ENCODE measurements around the gene RHOT2.

RHOT2 gene

DNA sequence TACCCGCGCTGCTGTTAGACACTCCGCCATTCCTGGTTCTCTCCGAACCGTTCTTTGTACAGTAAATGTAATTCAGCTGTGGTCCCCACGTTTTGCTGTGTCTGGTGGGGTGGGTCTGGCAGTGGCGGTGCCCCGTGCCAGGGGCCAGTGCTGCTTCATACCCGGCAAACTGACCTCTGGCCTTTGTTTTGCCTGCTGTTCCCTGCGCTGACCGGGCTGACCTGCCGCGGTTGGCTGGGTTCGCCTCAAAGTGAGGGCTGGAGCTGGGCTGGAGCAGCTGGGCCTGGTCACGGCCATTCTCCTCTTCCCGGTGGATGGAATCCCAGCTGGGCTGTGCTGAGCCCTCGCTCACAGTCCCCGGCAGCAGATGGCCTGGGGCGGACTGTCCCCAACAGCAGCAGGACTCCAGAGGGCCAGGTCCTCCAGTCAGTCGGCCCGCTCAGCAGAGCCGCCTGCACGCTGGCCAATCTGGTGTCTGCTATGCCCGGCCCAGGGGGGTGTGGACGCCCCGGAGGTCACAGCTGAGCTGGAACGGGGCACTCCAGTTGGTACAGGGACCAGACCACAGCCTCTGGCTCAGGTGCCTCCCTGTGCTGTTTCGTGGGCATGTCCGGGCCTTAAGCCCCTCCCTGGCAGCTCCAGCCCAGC, 38.6 kb upstream of the RHOT2 start:
- DNase-seq (ENCODE audit: low read depth): no peak
- no peak overlapping the region for H3K4me3 ChIP-seq (ENCODE audit: control insufficient read depth, low read depth, low read length)
- TF ChIP-seq, protein P1, sequence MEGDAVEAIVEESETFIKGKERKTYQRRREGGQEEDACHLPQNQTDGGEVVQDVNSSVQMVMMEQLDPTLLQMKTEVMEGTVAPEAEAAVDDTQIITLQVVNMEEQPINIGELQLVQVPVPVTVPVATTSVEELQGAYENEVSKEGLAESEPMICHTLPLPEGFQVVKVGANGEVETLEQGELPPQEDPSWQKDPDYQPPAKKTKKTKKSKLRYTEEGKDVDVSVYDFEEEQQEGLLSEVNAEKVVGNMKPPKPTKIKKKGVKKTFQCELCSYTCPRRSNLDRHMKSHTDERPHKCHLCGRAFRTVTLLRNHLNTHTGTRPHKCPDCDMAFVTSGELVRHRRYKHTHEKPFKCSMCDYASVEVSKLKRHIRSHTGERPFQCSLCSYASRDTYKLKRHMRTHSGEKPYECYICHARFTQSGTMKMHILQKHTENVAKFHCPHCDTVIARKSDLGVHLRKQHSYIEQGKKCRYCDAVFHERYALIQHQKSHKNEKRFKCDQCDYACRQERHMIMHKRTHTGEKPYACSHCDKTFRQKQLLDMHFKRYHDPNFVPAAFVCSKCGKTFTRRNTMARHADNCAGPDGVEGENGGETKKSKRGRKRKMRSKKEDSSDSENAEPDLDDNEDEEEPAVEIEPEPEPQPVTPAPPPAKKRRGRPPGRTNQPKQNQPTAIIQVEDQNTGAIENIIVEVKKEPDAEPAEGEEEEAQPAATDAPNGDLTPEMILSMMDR (IDR thresholded peaks at IDR 0.05; ENCODE audit: control insufficient read depth, insufficient read depth, low read depth, low read length, missing control alignments): no peak

DNA sequence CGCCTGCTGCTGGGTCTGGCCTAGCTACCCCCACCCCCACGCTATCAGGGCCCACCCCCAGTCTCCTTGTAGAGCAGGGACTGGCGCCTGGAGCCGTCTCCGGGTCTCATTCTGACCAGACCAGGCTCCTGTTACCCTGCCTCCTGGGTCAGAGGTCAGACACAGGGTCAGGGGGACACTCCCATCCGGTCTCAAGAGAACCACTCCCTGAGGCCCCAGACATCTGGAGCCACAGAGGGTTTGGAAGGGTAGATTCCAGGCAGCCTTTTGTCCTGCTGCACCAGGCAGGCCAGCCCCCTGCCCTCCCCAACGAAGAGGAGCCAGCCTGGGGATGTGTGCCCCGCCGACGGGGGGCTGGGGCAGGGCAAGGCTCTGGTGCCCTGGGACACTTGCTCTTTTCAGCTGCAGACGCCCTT, 38.1 kb upstream of the RHOT2 start:
- TF ChIP-seq, protein P1 (IDR thresholded peaks at IDR 0.05; ENCODE audit: control insufficient read depth, insufficient read depth, low read depth, low read length, missing control alignments): no peak
- no peak overlapping the region for H3K4me3 ChIP-seq (ENCODE audit: control insufficient read depth, low read depth, low read length)
- DNase-seq (ENCODE audit: low read depth): no peak

DNA sequence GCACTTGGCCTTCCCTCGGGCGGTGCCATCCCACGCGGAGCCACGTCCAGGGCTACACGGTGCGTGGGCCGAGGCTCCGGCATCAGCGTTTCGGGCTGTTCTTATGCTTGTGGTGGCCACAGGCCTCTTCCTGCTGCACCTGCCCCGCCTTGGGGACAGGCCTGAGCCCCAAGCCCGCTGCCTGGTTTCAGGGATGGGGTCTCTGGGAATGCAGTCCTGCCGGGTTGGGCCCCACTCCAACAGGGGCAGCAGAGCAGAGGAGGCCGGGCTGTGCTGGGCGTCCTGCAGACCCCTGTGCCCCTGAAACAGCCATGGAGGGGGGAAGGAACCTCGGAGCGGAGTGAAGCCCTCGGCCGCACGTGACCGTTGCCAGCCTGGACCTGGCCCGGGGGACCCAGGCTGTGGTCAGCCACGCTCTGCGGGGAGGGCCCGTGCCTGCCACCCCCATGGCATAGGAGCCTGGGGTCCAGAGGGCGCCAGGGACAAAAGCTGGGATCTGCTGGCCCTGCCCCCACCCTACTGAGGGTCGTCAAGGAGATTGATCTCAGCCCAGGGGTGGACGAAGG, 37.6 kb upstream of the RHOT2 start:
- no peak for DNase-seq (ENCODE audit: low read depth)

DNA sequence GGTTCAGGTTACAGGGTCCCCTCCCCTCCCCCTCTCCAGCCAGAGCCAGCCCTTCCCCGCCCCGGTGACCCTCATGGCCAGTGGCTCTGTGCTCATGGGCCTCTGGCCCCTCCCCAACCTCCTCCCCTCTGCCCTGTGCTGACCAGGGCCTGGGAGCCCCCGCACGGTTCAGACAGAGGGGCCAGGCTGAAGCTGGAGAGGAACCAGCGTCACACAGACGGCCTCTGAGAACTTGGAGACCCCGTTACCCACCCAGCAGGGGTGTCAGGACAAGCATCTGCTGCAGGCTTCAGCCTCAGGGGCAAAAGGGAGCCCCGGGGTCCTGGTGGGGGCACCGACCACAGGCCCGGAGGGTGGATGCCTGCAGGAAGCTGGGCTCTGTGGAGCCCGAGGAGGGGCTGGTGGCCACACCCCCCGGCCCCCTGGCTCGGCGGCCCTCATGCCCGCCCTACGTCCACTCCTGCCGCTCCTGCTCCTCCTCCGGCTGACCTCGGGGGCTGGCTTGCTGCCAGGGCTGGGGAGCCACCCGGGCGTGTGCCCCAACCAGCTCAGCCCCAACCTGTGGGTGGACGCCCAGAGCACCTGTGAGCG, 37.0 kb upstream of the RHOT2 start, which contains the start of gene WFIKKN1:
TSS of gene WFIKKN1 (plus strand) at position 171 of the 591 bp plus-strand sequence. CDS start at position 440, 269 bp downstream.
- no peak for DNase-seq (ENCODE audit: low read depth)
- no peak within 1 kb of the TSS for H3K4me3 ChIP-seq (ENCODE audit: control insufficient read depth, low read depth, low read length)
- TF ChIP-seq, protein P1 (IDR thresholded peaks at IDR 0.05; ENCODE audit: control insufficient read depth, insufficient read depth, low read depth, low read length, missing control alignments): no peak

More for the DNA sequence above, 37.6 kb upstream of the RHOT2 start:
- no peak overlapping the region for H3K4me3 ChIP-seq (ENCODE audit: control insufficient read depth, low read depth, low read length)
- TF ChIP-seq, protein P1 (IDR thresholded peaks at IDR 0.05; ENCODE audit: control insufficient read depth, insufficient read depth, low read depth, low read length, missing control alignments): no peak

DNA sequence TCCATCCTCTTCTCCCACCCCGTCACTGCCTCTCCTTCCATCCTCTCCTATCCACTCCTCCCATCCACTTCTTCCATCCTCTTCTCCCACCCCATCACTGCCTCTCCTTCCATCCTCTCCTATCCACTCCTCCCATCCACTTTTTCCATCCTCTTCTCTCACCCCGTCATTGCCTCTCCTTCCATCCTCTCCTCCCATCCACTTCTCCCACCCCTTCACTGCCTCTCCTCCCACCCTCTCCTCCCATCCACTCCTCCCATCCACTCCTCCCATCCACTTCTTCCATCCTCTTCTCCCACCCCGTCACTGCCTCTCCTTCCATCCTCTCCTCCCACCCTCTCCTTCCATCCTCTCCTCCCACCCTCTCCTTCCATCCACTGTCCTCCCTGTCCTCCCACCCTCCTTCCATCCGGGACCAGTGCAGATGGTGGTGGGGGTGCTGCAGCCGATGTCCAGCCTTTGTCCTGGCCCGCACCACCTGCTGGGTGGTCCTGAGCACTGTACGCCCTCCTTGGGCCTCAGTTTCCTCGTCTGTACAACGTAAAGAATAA, 36.0 kb upstream of the RHOT2 start:
- H3K4me3 ChIP-seq (ENCODE audit: control insufficient read depth, low read depth, low read length): no peak overlapping the region
- DNase-seq (ENCODE audit: low read depth): no peak
- TF ChIP-seq, protein P1 (IDR thresholded peaks at IDR 0.05; ENCODE audit: control insufficient read depth, insufficient read depth, low read depth, low read length, missing control alignments): no peak

DNA sequence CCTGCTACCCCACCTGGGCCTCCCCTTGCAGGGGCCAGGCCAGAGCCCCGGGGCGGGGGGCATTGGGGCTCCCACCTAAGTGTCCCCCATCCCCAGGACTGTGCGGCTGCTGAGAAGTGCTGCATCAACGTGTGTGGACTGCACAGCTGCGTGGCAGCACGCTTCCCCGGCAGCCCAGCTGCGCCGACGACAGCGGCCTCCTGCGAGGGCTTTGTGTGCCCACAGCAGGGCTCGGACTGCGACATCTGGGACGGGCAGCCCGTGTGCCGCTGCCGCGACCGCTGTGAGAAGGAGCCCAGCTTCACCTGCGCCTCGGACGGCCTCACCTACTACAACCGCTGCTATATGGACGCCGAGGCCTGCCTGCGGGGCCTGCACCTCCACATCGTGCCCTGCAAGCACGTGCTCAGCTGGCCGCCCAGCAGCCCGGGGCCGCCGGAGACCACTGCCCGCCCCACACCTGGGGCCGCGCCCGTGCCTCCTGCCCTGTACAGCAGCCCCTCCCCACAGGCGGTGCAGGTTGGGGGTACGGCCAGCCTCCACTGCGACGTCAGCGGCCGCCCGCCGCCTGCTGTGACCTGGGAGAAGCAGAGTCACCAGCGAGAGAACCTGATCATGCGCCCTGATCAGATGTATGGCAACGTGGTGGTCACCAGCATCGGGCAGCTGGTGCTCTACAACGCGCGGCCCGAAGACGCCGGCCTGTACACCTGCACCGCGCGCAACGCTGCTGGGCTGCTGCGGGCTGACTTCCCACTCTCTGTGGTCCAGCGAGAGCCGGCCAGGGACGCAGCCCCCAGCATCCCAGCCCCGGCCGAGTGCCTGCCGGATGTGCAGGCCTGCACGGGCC, 35.2 kb upstream of the RHOT2 start:
- no peak overlapping the region for H3K4me3 ChIP-seq (ENCODE audit: control insufficient read depth, low read depth, low read length)
- no peak for DNase-seq (ENCODE audit: low read depth)
- TF ChIP-seq, protein P1 (IDR thresholded peaks at IDR 0.05; ENCODE audit: control insufficient read depth, insufficient read depth, low read depth, low read length, missing control alignments): no peak
